Neural cell (in vitro differentiated cells): ENCODE measurements around the gene CHPF.

Experiments used
- CTCF ChIP-seq: fragments of 450-650 bp; IDR thresholded peaks from 2 replicates; pipeline ENCODE4 v1.5.1; 2014; ENCODE audit warnings: antibody characterized with exemption, mild to moderate bottlenecking, moderate library complexity; ENCODE audit not compliant: poor library complexity, severe bottlenecking
- EZH2 ChIP-seq: fragments of 200-600, 300-800 bp; shearing (Covaris generic), sonication (generic); IDR thresholded peaks from 2 replicates; pipeline ENCODE4 v1.6.1; 2014; ENCODE audit warnings: antibody characterized with exemption, low read length, borderline replicate concordance, mild to moderate bottlenecking; ENCODE audit not compliant: insufficient read depth, poor library complexity, severe bottlenecking
- RAD21 ChIP-seq: fragments of 450-650 bp; conservative IDR thresholded peaks from 2 replicates; pipeline ENCODE4 v1.6.1; 2014; ENCODE audit warnings: antibody characterized with exemption, mild to moderate bottlenecking, moderate library complexity
- TAF1 ChIP-seq: IDR thresholded peaks from 2 replicates; pipeline ENCODE4 v1.6.1; 2012; ENCODE audit warnings: low read depth

DNA sequence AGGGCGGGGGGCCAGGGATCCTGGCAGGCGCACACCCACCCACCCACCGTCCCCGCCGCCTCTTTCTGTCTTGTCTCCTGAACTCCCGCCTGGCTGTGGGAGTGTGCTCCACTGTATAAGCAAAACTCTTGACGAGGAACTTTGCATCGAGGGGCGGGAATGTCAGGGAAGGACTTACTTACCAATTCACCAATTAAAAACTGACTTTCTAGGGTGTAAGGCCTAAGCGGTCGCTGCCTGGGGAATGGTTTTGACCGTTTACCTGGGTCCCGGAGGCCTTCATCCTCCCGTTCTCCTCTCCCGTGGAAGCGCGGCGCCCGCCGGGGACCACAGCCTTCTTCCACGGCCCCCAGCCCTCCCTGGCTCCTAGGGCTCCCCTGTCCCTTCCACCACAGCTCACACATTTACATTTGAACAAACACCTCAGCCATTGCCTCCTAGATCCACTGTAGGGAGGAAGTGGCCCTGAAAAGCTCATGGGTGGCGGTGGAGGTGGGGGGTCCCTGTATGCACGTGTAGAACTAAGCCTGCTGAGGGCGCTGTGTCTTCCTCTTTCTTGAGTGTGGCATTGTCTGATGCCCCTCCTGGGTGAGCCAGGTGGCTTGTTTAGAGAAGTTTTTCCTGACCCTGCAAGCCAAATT lies 20.5 kb downstream of the CHPF start:
- no peak for TF ChIP-seq RAD21
- TF ChIP-seq EZH2: no peak
- TF ChIP-seq CTCF: no peak
- TF ChIP-seq TAF1: no peak
